Astrocyte (in vitro differentiated cells and primary cell): ENCODE measurements around the gene PTPN6.

Experiments
- EZH2 ChIP-seq: IDR thresholded peaks from 2 replicates; pipeline ENCODE4 v1.6.1; 2012; ENCODE audit warnings: mild to moderate bottlenecking, low read length, inconsistent platforms; ENCODE audit not compliant: insufficient read depth
- TF ChIP-seq, protein P1 (sequence below): IDR thresholded peaks from 2 replicates; pipeline ENCODE4 v1.5.1; 2011; ENCODE audit warnings: low read depth, mild to moderate bottlenecking, inconsistent platforms, low read length, moderate library complexity; ENCODE audit not compliant: insufficient read depth

DNA sequence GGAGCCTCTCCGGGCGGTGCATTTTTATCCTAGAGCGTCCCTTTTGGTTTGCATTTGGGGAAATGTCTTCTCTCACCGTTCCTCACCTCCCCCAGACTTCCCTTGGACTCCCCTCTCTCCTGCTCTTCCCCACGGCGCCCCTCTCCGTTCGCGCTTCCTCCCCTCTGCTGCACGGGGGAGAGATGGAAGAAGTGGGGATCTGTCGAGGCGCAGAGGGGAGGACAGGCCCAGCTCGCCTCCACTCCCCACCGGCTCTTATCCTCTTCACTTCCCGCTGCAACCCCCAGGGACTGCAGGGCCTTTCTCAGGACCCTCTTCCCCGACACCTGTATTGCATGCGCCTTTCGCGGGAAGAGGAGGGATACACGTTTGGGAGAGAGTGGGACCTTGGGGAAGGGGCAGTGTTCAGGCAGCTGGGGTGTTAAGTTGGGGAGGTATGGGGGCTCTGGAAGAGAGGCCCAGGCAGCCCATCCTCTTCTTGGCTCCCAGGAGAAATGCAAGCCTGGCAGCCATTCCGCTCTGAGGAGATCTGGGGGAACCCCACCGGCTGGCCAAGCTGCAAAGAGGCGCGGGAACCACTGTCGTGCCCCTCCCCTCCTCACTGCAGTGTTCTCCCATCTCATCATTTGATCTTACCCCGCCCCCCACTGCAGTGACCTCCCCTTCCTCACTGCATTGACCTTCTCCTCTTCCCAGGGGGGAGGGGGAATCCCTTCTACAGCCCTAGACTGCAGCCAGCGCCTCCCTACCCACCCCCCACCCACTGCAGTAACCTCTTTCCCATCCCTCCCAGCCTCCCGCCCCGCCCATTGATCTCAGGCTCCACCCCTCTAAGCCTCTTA is 36.0 kb upstream of the PTPN6 start:
- TF ChIP-seq, protein P1, sequence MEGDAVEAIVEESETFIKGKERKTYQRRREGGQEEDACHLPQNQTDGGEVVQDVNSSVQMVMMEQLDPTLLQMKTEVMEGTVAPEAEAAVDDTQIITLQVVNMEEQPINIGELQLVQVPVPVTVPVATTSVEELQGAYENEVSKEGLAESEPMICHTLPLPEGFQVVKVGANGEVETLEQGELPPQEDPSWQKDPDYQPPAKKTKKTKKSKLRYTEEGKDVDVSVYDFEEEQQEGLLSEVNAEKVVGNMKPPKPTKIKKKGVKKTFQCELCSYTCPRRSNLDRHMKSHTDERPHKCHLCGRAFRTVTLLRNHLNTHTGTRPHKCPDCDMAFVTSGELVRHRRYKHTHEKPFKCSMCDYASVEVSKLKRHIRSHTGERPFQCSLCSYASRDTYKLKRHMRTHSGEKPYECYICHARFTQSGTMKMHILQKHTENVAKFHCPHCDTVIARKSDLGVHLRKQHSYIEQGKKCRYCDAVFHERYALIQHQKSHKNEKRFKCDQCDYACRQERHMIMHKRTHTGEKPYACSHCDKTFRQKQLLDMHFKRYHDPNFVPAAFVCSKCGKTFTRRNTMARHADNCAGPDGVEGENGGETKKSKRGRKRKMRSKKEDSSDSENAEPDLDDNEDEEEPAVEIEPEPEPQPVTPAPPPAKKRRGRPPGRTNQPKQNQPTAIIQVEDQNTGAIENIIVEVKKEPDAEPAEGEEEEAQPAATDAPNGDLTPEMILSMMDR, result no peak
- no peak for TF ChIP-seq EZH2
